Liver (tissue), 9 donors: ENCODE measurements around the gene DCAF11. TPM values are rescaled to one million over a fixed set of nuclear protein-coding genes. Genes with fewer than 3 reads are reported as not detected.

Experiments
- DNase-seq: peaks from one replicate; pipeline ENCODE4 v3.0.0-alpha.2; 2017; ENCODE audit warnings: low spot score
- H3K27ac ChIP-seq, 2 donors: one replicate each; pipeline ENCODE4 v1.7.0; 2013; ENCODE audit warnings: inconsistent platforms in 2 of 2, low read length in 2 of 2, control low read depth in 1 of 2, low read depth in 1 of 2, mild to moderate bottlenecking in 1 of 2
- H3K27me3 ChIP-seq, 4 donors: one replicate each; pipeline versions ENCODE4 v1.6.1 to v1.7.0; 2013; ENCODE audit warnings: low read length in 3 of 4, inconsistent platforms in 1 of 4, mild to moderate bottlenecking in 1 of 4, moderate library complexity in 1 of 4; ENCODE audit not compliant: control insufficient read depth in 4 of 4, insufficient read depth in 4 of 4
- H3K36me3 ChIP-seq, 4 donors: one replicate each; pipeline versions ENCODE4 v1.6.1 to v1.7.0; 2013; ENCODE audit warnings: low read length in 3 of 4, mild to moderate bottlenecking in 3 of 4, low read depth in 1 of 4, moderate library complexity in 1 of 4; ENCODE audit not compliant: control insufficient read depth in 4 of 4, insufficient read depth in 3 of 4
- H3K4me1 ChIP-seq, 4 donors: one replicate each; pipeline versions ENCODE4 v1.6.1 to v1.7.0; 2013; ENCODE audit warnings: low read length in 3 of 4, mild to moderate bottlenecking in 3 of 4, moderate library complexity in 1 of 4; ENCODE audit not compliant: control insufficient read depth in 4 of 4, insufficient read depth in 4 of 4
- H3K4me3 ChIP-seq, 3 donors: one replicate each; pipeline versions ENCODE4 v1.6.1 to v1.7.0; 2013; ENCODE audit warnings: low read length in 3 of 3, control low read depth in 1 of 3, low read depth in 1 of 3, mild to moderate bottlenecking in 1 of 3
- H3K9ac ChIP-seq, 2 donors: one replicate each; pipeline ENCODE4 v1.7.0; 2013; ENCODE audit warnings: low read length in 2 of 2, mild to moderate bottlenecking in 2 of 2, moderate library complexity in 2 of 2, control low read depth in 1 of 2, low read depth in 1 of 2
- H3K9me3 ChIP-seq, 4 donors: one replicate each; pipeline versions ENCODE4 v1.6.1 to v1.7.0; 2013; ENCODE audit warnings: low read length in 3 of 4; ENCODE audit not compliant: control insufficient read depth in 4 of 4
- EGR1 ChIP-seq, 2 donors: IDR thresholded peaks; 2 replicates each; pipeline ENCODE4 v1.6.1; 2016 to 2018; ENCODE audit warnings: antibody characterized with exemption in 2 of 2, low read depth in 2 of 2
- FOXA1 ChIP-seq: IDR thresholded peaks from 2 replicates; pipeline ENCODE4 v1.6.1; 2016; ENCODE audit warnings: antibody characterized with exemption
- FOXA2 ChIP-seq: IDR thresholded peaks from 2 replicates; pipeline ENCODE4 v1.6.1; 2016; ENCODE audit warnings: antibody characterized with exemption
- GABPA ChIP-seq, 2 donors: IDR thresholded peaks in 1 of 2; conservative IDR thresholded peaks in 1 of 2; 2 replicates each; pipeline ENCODE4 v1.6.1; 2016; ENCODE audit warnings: antibody characterized with exemption in 2 of 2, mild to moderate bottlenecking in 1 of 2, moderate library complexity in 1 of 2
- HNF4A ChIP-seq, 2 donors: conservative IDR thresholded peaks; 2 replicates each; pipeline ENCODE4 v1.6.1; 2016; ENCODE audit warnings: antibody characterized with exemption in 2 of 2, mild to moderate bottlenecking in 2 of 2
- HNF4G ChIP-seq: IDR thresholded peaks from 2 replicates; pipeline ENCODE4 v1.6.1; 2016; ENCODE audit warnings: antibody characterized with exemption
- JUND ChIP-seq, 2 donors: IDR thresholded peaks; 2 replicates each; pipeline ENCODE4 v1.6.1; 2016; ENCODE audit warnings: antibody characterized with exemption in 2 of 2
- NR2F2 ChIP-seq: IDR thresholded peaks from 2 replicates; pipeline ENCODE4 v1.6.1; 2016; ENCODE audit warnings: antibody characterized with exemption
- RAD21 ChIP-seq, 2 donors: IDR thresholded peaks; 2 replicates each; pipeline ENCODE4 v1.6.1; 2016; ENCODE audit warnings: antibody characterized with exemption in 2 of 2, mild to moderate bottlenecking in 2 of 2
- RXRA ChIP-seq, 2 donors: IDR thresholded peaks; 2 replicates each; pipeline ENCODE4 v1.6.1; 2017 to 2018; ENCODE audit warnings: antibody characterized with exemption in 2 of 2, mild to moderate bottlenecking in 1 of 2
- SP1 ChIP-seq: IDR thresholded peaks from 2 replicates; pipeline ENCODE4 v1.6.1; 2018; ENCODE audit warnings: antibody characterized with exemption, mild to moderate bottlenecking
- TAF1 ChIP-seq: conservative IDR thresholded peaks from 2 replicates; pipeline ENCODE4 v1.6.1; 2016; ENCODE audit warnings: antibody characterized with exemption, mild to moderate bottlenecking
- WGBS: extraction: QIAGEN DNeasy Blood & Tissue Kit; methylation state at CpG from one replicate; pipeline ENCODE4 v1.1.7; 2013; 5-methylcytosine and 5-hydroxymethylcytosine counted together
- polyA plus RNA-seq, 2 donors: library from polyadenylated mRNA; stranded (reverse) in 1 of 2; unstranded in 1 of 2; fragments of 200-250 nt in 1 of 2; fragments of >200 nt in 1 of 2; fragmentation: Nextera tagmentation in 1 of 2; extraction: Ambion mirVana in 1 of 2; gene quantifications; one replicate each; pipeline versions ENCODE4 v1.2.1 to v1.2.3, GENCODE V29; 2013 to 2015
- total RNA-seq, 2 donors: library from RNA; depleted of rRNA; stranded (reverse); fragments of >200 nt; gene quantifications; one replicate each; pipeline ENCODE4 v1.2.3, GENCODE V29; 2014
- TF ChIP-seq, protein P1 (sequence below): IDR thresholded peaks from 2 replicates; pipeline ENCODE4 v1.6.1; 2016; ENCODE audit warnings: antibody characterized with exemption
- TF ChIP-seq, protein P2 (sequence below): IDR thresholded peaks from 2 replicates; pipeline ENCODE4 v1.6.1; 2016; ENCODE audit warnings: antibody characterized with exemption, mild to moderate bottlenecking
- TF ChIP-seq, protein P3 (sequence below): fragments of 150-350 bp; IDR thresholded peaks from 2 replicates; pipeline ENCODE4 v1.5.1; 2017; ENCODE audit warnings: improper control_type of control experiment, low read depth, low read length; ENCODE audit not compliant: missing input control
- TF ChIP-seq, protein P4 (sequence below): IDR thresholded peaks from 2 replicates; pipeline ENCODE4 v1.6.1; 2016; ENCODE audit warnings: antibody characterized with exemption
- TF ChIP-seq, protein P5 (sequence below): IDR thresholded peaks from 2 replicates; pipeline ENCODE4 v1.6.1; 2016; ENCODE audit warnings: antibody characterized with exemption
- donor health status: healthy.
- donor health status: healthy.
- donor health status: healthy.
- donor health status: healthy.
- donor health status: healthy.

DCAF11 gene
- total and polyA plus RNA-seq, 4 donors: 30.1 to 312 (median 167) TPM

DNA sequence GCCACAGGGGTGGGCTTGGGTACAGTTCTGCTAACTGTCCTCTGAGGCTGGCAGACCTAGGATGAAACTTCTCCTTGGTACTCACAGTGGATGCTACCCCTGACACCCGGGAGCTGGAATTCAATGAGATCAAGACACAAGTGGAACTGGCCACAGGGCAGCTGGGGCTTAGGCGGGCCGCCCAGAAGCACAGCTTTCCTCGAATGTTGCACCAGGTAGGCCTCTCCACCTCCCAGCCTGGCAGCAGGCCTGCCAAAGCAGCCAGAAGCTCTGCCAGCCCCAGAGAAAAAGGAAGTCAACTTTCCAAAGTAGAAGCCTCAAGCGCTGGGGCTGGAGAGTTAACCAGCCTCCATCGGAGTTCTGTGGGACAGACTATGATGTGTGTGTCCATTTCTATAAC is 2.6 kb downstream of the DCAF11 start:
- peak overlapping the region; percentile 61 to 91 (median 88) for H3K4me3 ChIP-seq
- no peak for DNase-seq
- H3K4me1 ChIP-seq: peaks cover 3 to 40% (median 33%) of the 10 kb centered on the region in 4 donors
- no peaks in the 10 kb centered on the region for H3K9me3 ChIP-seq
- H3K9ac ChIP-seq: peak overlapping the region in 1 of 2 donors; percentile 97
- peaks cover 21 to 39% (median 36%) of the 10 kb centered on the region in 4 donors for H3K36me3 ChIP-seq
- peak; percentile 14 to 27 for TF ChIP-seq RAD21 (IDR thresholded peaks at IDR 0.05)
- TF ChIP-seq HNF4G: no peak
- TF ChIP-seq HNF4A (conservative IDR thresholded peaks at IDR 0.05): peak in 1 of 2 donors; percentile 27
- H3K27ac ChIP-seq: peak overlapping the region; percentile 29 to 100
- WGBS: 47% methylated on average over 6 of the region's 6 CpGs
- H3K27me3 ChIP-seq: no peaks in the 10 kb centered on the region

DNA sequence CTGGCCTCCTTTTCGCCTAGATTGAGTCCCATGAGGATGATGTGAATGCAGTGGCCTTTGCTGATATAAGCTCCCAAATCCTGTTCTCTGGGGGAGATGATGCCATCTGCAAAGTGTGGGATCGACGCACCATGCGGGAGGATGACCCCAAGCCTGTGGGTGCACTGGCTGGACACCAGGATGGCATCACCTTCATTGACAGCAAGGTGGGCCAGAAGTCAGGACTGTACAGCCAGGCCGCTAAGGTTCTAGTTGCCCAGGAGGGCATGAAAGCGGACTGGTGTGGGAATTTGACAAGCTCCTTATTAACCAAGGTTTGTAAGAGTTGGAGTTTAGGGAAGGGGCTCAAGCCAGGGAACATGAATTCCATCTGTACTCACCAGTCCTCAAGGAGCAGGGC is 5.1 kb downstream of the DCAF11 start:
- Histone ChIP-seq H3K4me3 (no peak overlapping the region), H3K9me3 (no peaks in the 10 kb centered on the region), H3K9ac (no peak overlapping the region), H3K27me3 (no peaks in the 10 kb centered on the region), H3K36me3 (peaks cover 28 to 60% (median 54%) of the 10 kb centered on the region in 4 donors), H3K27ac (no peak overlapping the region), H3K4me1 (peaks cover 3 to 34% (median 28%) of the 10 kb centered on the region in 4 donors)
- no peak for TF ChIP-seq HNF4A (conservative IDR thresholded peaks at IDR 0.05)
- TF ChIP-seq, protein P1, sequence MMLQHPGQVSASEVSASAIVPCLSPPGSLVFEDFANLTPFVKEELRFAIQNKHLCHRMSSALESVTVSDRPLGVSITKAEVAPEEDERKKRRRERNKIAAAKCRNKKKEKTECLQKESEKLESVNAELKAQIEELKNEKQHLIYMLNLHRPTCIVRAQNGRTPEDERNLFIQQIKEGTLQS: no peak
- no peak for TF ChIP-seq RAD21 (IDR thresholded peaks at IDR 0.05)
- TF ChIP-seq, protein P2, sequence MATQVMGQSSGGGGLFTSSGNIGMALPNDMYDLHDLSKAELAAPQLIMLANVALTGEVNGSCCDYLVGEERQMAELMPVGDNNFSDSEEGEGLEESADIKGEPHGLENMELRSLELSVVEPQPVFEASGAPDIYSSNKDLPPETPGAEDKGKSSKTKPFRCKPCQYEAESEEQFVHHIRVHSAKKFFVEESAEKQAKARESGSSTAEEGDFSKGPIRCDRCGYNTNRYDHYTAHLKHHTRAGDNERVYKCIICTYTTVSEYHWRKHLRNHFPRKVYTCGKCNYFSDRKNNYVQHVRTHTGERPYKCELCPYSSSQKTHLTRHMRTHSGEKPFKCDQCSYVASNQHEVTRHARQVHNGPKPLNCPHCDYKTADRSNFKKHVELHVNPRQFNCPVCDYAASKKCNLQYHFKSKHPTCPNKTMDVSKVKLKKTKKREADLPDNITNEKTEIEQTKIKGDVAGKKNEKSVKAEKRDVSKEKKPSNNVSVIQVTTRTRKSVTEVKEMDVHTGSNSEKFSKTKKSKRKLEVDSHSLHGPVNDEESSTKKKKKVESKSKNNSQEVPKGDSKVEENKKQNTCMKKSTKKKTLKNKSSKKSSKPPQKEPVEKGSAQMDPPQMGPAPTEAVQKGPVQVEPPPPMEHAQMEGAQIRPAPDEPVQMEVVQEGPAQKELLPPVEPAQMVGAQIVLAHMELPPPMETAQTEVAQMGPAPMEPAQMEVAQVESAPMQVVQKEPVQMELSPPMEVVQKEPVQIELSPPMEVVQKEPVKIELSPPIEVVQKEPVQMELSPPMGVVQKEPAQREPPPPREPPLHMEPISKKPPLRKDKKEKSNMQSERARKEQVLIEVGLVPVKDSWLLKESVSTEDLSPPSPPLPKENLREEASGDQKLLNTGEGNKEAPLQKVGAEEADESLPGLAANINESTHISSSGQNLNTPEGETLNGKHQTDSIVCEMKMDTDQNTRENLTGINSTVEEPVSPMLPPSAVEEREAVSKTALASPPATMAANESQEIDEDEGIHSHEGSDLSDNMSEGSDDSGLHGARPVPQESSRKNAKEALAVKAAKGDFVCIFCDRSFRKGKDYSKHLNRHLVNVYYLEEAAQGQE: no peak
- TF ChIP-seq FOXA2: no peak
- TF ChIP-seq SP1: no peak
- no peak for TF ChIP-seq JUND (IDR thresholded peaks at IDR 0.05)
- TF ChIP-seq NR2F2: no peak
- no peak for TF ChIP-seq TAF1
- TF ChIP-seq RXRA (IDR thresholded peaks at IDR 0.05): no peak
- no peak for TF ChIP-seq GABPA (IDR thresholded peaks at IDR 0.05 in 1 of 2, conservative IDR thresholded peaks at IDR 0.05 in 1 of 2)
- TF ChIP-seq EGR1 (IDR thresholded peaks at IDR 0.05; ENCODE audit: low read depth in 2 of 2): no peak
- TF ChIP-seq, protein P3, sequence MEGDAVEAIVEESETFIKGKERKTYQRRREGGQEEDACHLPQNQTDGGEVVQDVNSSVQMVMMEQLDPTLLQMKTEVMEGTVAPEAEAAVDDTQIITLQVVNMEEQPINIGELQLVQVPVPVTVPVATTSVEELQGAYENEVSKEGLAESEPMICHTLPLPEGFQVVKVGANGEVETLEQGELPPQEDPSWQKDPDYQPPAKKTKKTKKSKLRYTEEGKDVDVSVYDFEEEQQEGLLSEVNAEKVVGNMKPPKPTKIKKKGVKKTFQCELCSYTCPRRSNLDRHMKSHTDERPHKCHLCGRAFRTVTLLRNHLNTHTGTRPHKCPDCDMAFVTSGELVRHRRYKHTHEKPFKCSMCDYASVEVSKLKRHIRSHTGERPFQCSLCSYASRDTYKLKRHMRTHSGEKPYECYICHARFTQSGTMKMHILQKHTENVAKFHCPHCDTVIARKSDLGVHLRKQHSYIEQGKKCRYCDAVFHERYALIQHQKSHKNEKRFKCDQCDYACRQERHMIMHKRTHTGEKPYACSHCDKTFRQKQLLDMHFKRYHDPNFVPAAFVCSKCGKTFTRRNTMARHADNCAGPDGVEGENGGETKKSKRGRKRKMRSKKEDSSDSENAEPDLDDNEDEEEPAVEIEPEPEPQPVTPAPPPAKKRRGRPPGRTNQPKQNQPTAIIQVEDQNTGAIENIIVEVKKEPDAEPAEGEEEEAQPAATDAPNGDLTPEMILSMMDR: no peak
- no peak for TF ChIP-seq HNF4G
- TF ChIP-seq, protein P4, sequence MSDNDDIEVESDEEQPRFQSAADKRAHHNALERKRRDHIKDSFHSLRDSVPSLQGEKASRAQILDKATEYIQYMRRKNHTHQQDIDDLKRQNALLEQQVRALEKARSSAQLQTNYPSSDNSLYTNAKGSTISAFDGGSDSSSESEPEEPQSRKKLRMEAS: no peak
- no peak for TF ChIP-seq FOXA1
- TF ChIP-seq, protein P5, sequence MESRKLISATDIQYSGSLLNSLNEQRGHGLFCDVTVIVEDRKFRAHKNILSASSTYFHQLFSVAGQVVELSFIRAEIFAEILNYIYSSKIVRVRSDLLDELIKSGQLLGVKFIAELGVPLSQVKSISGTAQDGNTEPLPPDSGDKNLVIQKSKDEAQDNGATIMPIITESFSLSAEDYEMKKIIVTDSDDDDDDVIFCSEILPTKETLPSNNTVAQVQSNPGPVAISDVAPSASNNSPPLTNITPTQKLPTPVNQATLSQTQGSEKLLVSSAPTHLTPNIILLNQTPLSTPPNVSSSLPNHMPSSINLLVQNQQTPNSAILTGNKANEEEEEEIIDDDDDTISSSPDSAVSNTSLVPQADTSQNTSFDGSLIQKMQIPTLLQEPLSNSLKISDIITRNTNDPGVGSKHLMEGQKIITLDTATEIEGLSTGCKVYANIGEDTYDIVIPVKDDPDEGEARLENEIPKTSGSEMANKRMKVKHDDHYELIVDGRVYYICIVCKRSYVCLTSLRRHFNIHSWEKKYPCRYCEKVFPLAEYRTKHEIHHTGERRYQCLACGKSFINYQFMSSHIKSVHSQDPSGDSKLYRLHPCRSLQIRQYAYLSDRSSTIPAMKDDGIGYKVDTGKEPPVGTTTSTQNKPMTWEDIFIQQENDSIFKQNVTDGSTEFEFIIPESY: no peak
- no peak for DNase-seq
- WGBS: 98% methylated on average over 6 of the region's 6 CpGs
